ENCODE measurements around the gene DISC1.
"Not testable (repeated sequence)": the region's sequence is repeated elsewhere in the genome, so short reads cannot be mapped to it uniquely, and the experiment has no call there.

DISC1 gene

DNA sequence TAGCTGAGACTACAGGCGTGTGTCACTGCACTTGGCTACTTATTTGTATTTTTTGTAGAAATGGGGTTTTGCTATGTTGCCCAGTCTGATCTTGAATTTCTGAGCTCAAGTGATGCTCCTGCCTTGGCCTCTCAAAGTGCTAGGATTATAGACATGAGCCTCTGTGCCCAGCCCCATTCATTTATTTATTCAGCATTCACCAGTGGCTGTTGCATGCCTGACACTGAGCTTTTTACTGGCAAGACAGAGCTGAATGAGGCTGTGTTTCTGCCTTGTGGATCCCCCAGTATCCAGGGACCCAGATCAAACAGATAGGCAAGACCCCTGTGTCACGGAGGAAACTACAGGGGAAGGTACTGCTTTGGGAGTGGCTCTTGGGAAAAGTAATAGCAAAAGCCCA lies 109.4 kb downstream of the DISC1 start:
- DNase-seq = no peak

DNA sequence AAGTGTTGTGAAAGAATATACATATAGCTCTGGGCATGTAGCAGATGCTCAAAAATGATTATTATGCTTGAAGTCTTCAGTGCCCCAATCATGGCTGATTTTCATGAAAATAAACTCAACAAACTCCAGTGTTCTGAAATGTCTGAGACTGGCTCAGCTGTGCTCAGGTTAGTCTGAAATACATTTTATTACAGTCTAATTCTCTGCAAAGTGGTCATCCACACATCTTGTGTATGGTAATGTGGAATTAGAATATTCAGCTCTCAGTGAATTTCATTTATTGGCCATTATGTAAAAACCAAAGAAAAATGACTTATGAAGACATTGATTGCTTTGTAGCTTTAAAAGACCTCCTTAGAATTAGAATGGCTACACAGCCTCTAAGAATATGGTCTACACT lies 109.9 kb downstream of the DISC1 start:
- no peak for DNase-seq

DNA sequence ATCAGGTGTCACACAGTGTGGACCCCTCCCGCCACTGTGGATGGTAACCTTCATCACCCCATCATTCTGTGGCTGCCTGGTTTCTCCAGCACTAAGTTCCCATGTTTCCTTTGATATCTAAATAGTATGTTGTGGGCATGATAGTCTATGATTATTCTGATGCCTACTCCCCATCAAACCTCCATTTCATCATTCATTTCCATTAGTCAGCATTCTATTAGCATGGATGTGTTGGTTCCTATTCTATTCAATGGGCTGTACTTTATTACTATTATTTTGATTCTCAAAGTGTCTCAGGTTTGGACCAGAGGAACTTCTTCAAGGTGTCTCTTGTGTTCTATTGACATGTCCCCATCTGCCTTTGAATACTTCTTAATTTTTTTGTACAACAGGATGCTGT lies 112.0 kb downstream of the DISC1 start:
- no peak for DNase-seq

DNA sequence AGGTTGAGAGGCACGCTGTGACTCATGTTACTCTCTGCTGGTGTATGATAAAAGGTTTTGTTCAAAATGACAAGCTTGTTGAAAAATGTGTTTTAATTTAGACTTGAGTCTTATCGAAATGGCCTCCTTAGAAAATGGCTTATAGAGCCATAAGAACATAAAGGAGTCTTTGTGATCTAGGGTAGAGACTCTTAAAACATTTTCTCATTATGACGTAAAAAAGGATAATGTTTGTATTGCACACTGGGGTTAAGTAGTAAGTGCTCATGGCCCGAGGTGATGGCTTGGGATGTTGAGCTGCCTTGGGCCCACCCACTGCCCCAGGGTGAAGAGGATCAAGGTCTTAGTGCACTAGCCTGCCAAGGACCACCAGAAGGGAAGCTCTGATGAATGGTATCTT lies 117.4 kb downstream of the DISC1 start:
- DNase-seq = no peak

DNA sequence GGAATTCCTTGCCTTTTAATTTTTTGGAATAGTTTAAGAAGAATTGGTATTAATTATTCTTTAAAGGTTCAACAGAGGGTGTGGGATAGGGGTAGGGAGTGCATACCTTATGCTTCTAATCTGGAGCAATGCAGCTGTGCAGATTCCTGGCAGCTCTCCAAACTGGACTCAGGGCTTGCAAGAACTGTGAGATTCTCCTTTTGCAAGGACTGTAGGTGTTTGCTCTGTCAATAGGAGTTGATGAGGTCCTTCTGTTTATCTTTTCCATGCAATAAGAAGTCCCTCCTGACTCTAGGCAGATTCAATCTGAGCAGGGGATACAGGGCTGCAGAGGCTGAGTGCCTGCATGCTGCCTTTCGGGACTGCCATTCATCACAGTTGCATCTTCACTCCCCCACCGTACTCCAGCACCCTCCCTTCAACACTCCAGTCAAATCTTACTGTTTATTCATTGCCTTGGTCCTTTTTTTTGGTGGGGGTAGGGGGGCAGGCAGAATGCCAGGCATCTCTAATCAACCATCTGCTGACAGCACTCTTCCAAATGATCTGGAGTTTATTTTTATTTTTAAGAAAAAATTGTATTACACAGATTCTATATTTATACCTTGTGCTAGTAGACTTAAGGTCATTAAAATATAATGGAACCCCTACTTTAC lies 122.3 kb downstream of the DISC1 start:
- no peak for DNase-seq

DNA sequence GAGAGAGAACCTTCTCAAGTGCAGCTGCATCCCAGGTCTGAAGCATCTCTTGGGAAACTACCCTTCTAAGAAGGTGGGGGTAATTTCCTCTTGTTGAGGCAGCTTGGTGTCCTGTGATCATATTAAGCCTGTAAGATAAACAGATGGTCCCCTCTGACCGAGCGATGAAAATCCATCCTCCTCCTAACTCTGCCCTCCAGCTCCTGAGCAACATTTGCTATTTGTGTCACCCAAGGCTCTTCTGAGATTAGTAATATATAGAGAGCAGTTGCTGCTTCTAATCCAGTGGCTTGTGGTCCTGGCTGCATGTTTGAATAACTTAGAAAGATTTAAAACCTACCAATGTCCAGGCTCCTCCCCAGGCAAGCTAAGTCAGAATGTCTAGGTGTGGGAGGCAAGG lies 123.7 kb downstream of the DISC1 start:
- no peak for DNase-seq

DNA sequence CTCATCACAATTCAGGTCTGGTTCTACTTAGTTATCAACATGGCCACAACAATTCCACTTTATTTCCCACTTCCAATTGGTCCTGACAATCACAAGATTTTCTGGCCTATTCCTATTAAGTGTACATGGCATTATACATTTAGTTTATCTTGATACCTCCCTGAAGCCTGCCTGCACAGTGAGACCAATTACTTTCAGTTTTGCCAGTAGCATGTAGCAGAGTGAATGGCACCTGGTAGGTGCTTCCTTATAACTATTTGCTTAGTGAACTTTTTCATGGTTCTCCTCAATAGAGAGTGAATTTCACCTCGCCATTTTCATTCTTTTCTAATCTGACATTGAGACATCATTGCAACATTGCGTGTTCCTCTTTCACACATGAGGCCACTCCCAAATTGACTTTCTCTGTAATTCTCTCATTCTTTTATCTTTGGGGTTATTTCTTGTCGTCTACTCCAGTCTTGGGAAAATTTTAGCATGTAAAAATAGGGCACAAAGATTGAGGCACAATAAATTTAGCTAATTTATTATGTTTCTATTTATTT lies 124.3 kb downstream of the DISC1 start:
- no peak for DNase-seq

DNA sequence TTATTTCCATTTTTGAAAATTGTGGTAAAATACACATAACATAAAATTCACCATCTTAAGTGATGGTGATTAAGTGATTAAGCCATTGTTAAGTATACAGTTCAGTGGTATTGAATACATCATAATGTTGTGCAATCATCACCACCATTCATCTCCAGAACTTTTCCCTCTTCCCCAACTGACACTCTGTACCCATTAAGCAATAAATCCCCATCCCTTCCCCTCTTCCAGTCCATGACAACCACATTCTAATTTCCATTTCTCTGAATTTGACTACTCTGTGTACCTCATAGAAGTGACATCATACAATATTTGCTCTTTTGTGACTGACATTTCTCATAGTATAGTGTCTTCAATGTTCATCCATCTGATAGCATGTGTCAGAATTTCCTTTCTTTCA lies 124.8 kb downstream of the DISC1 start:
- DNase-seq = no peak

DNA sequence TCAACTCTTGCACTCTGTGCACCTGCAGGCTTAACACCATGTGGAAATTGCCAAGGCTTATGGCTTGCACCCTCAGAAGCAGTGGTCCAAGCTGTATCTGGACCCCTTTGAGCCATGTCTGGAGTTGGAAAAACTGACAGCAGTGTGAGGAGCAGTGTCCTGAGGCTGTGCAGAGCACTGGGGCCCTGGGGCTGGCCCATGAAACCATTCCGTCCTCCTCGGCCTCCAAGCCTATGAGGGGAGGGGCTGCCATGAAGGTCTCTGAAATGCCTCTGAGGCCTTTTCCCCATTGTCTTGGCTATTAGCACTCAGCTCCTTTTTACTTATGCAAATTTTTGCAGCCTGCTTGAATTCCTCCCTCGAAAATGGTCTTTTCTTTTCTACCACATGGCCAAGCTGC lies 126.7 kb downstream of the DISC1 start:
- no peak for DNase-seq

DNA sequence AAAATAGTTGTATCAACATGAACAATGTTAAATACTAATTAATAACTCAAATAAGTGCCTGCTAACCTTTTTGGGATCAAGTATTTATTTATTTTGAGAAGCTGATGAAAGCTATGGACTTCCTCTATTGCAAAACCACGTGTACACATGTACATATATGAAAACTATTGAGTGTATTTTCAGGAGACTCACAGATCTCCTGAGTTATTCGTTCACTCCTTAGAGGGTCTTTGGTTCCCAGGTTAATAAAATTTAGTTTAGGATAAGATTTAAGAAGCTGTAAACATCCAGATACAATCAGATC lies 130.5 kb downstream of the DISC1 start:
- no peak for DNase-seq

DNA sequence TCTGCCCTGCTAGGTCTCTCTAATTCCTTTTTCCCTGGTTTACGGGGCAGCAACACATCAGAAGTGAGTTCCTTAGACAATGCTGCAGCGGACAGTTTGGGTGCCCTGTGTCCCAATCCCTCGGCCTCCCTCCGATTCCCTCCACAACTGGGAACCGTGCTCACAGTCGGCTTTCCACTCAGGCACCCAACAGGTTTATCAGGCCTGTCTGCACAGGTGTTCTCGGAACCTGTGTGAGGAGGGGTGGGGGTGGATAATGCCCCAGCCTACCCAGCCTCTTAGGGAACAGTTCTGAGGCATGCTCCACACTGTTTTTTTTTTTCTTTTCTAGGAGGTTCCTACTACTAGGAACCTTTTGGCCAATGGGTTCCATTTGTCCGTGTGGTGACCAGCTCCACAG lies 131.2 kb downstream of the DISC1 start:
- DNase-seq = no peak

DNA sequence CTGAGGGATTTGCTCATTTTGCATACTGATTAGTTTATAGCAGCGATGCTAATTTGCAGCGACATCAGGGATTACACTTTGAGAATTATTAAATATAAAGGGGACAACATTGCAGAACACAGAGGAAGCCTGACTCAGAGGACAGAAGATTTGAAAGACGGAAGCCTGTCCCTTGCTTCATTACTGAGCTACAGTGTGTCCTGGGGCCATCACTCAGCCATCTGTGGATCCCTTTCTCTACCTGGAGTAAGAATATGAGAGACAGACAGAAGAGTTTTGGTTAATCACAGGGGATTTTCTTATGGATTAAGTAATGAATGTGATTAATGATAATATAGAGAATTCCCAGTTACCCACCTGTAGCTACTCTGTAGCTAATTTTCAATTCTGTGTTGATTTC lies 134.7 kb downstream of the DISC1 start:
- DNase-seq = no peak

DNA sequence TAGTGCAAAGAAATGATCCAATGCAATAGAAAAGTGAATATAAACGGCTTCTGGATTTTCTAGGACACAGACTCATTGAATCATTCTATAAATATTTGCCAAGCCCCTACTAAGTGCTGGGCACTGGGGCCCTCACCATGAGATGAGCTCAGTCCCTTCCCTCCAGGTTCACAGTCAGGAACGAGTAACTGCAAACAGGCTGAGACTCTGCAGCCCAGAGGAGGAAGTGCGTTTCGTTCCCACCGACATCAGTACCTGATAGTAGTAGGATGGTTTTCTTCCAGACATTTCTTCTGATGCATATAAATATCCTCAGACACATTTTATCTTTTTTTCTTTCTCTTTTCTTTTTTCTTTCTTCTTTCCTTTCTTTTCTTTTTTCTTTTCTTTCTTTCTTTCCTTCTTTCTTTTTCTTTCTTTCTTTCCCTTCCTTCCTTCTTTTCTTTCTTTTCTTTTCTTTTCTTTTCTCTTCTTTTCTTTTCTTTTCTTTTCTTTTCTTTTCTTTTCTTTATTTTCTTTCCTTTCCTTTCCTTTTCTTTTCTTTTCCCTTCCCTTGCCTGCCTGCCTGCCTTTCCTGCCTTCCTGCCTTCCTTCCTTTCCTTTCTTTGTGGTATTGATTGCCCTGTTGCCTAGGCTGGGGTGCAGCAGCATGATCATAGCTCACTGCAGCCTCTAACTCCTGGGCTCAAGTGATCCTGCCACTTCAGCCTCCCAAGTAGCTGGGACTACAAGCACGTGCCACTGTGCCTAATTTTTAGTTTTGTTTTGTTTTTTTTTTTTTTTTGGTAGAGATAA lies 135.4 kb downstream of the DISC1 start:
- DNase-seq = no peak

DNA sequence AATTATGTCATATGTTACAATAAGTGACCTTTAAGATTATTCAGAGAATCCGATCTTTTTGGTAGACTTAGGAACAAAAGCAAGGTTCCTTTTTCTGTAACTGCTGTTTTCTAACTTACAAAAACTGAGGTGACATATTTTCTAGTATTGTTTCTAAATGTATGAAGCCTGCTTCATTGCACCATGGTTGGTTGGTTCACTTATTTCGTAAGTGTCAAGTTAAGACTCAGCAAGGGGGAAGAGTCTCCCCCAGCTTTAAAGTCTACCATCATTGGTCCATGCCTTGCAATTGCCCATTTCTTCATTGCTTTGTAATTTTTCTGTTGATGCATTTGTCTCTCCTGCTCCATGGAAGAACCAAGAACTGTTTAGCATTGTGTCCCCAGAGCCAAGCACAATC lies 136.9 kb downstream of the DISC1 start:
- no peak for DNase-seq

DNA sequence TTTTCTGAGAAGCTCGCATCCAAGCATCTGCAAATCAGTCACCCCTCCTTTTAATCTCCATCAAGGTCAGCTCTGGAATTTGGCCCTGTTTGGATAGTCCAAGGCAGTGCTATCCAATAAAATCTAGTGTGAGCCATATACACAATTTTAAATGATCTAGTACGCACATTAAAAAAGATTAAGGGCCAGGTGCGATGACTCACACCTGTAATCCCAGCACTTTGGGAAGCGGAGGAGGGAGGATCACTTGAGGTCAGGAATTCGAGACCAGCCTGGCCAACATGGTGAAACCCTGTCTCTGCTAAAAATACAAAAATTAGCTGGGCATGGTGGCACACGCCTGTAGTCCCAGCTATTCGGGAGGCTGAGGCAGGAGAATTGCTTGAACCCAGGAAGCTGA lies 139.2 kb downstream of the DISC1 start:
- not testable (repeated sequence) for DNase-seq

DNA sequence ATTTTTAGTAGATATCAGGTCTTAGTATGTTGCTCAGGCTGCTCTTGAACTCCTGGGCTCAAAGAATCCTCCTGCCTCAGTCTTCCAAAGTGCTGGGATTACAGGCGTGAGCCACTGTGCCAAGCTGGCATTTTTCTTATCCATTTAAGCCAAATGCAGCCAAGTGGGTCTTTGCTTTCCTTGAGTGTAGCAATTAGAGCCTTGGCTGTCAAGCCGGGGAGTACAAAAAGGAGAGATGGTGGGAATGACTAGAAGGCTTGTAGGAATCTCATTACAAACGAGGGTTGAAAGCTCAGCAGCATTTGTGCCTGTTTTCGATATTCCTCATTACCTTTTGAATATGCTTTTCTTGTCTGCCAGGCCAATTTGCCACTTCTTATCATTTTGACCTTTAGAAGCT lies 140.9 kb downstream of the DISC1 start:
- DNase-seq = no peak

DNA sequence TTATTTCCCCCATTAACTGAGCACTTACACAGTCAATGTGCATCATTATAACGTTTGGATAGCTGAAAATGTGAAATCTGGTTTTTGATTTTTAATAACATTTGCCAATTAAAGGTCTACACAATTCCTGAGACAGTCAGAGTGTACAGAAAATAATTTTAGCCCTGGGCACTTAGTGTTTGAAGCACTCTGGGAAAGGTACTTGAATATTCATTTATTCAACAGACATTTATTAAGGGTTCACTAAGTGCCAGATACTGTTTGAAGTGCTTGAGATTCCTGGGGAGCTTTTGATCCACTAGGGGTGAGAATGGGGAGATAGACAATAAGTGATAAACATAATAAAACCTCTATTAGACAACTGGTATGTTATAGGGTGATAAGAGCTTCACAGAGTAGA lies 141.8 kb downstream of the DISC1 start:
- DNase-seq = no peak

DNA sequence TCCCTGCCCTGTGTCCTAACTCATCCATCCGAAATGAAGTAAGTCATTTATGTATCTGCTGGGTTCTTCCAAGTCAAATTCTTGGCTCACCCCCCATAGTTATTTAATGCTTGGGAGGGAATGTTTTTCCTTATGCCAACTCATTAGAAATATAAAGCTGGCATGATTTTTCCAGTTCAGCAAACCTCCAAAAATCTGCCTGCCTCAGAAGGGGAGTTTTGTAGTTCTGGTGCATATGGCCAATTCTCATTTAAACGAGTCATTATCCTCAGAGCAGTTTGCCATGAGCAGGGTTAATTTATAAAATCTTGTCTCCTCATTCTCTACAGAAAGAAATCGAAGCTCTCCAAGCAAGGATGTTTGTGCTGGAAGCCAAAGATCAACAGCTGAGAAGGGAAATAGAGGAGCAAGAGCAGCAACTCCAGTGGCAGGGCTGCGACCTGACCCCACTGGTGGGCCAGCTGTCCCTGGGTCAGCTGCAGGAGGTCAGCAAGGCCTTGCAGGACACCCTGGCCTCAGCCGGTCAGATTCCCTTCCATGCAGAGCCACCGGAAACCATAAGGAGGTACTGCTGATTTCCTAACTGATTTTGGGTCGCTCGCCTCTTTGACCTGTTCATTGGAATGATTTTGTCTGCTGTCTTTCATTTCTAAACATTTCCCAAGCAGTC lies 144.1 kb downstream of the DISC1 start:
- no peak for DNase-seq

DNA sequence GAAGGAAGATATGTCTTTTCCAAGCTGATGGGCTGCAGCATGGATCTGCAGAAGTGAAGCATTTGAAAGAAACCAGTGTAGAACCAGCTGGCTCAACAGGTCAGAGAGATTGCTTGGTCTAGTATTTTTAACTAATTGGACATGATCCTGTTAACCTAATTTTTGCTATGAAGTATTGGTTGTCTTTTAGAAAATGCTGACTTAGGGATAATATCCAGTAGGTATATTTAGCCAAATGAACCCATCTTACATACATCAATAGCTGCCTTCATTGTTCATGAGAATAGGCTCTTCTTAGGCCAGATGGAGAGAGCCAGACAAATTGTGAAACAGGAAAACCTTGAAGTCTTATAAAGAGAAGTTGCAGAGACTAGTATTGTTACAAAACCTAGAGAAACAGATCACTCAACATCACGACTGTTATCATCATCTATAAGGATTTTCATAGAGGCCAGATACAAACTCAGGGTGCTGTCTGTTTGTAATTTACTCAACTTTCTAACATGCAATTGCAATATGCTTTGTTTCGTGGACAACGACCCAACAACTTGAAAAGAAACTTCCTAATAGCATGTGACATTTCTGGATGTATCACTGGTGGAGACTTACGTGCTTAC lies 148.2 kb downstream of the DISC1 start:
- DNase-seq = no peak

DNA sequence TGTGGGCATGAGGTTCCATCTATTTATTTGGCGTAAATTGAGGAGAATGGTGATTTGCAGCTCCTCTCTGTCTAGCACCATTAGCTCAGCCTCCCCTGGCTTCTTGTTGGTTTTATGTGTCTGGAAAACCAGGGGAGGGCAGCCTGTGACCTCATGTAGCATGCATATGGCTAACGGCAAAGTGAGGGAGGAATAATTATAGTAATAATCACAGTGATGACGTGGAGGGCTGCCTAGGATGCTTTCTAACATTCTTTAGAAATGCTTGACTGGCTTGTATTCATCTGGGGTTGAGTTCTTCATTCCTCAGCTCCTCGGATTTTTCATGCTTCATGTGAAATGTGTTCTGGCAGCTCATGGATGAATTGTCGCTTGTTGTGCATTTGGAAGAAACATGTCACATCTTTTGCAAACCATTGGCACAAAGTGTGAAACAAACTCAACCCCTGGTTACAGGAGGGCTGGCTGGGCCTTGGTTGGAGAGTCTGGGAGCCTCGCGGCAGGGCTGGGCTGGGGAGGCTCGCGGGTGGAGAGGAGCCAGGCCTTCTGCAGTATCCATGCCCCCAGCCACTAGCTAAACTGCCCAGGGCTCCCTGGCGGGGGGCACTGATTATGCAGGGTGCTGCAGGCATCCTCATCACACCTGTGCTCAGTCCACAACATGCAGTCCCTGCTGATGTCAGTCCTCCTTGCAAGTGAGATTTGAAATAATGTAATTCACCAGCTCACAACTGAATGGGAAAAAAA lies 149.6 kb downstream of the DISC1 start:
- no peak for DNase-seq

DNA sequence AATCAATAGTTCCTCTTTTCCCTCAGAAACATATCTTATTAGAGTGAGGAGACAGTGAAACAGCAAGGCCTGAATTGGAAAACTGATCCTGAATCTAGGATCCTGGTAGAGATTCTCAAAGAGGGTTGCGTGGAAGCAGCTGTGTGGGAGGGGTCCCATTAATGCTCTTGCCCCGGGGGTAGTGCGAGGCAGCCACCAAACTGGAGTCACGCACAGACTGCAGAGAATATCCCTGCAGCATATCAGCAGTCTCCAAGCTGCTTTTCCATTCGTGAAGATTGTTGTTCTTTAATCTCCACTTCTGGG lies 150.1 kb downstream of the DISC1 start:
- no peak for DNase-seq

DNA sequence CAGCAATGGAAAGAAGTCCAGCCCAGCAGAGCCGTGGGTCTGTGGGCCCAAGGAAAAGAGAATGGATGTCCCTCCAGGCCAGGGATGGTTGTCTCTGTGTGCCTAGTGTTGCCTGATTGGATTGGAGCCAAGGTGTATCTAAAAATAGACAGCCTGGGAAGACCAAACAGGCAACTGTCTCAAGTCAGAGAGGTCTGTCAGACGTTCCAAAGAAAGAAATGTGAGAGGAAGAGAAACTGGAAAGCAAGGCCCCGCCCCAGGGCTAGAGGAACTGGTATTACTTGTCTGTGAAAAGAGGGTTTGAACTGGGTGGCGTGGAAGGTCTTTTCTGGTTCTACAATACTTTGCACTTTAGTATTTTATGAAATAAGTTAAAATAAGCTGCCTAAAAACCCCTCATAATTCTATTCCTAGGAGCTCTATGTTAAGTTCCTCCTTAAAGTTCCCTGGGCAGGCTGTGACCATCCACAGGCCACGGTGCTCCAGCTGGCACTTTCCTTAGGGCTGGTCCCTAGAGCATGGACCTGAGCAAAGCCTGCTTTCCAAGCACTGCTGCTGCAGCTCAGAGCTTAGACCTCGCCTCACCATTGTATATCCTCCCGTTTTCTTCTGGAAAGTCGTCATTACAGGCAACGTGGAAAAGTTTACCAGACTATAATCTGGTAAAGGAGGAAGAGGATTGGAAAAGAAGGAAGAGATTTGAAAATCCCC lies 151.6 kb downstream of the DISC1 start:
- peak in 1 of 2 donors; percentile 8 for DNase-seq

DNA sequence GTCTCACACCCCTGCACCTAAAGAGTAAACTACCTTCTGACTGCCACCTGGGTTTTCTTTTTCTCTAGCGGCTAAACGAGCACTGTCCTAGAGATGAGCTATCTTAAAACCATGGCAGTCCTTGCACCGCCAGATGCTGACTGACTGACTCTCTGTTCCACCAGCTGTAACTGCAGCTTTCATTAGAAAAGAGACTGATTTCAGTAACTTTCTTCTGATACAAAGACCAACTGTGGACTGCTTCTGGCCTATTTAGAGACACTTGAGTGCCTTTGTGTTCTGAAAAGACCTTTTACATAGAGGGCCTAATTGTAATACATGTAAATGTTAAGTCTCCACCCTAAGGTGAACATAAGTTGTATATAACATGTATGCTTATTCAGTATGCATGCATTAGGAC lies 152.5 kb downstream of the DISC1 start:
- DNase-seq = no peak
